ENCODE results near the gene PPP2R3B. TPM values are rescaled to one million over a fixed set of nuclear protein-coding genes. Genes with fewer than 3 reads are reported as not detected.

The PPP2R3B gene
- total and polyA plus RNA-seq, 11 donors: 60.9 to 186 (median 113) TPM

- Histone ChIP-seq H3K27me3 (peaks cover 0 to 4% (median 0%) of the 10 kb centered on the region in 9 donors), H3K36me3 (no peaks in the 10 kb centered on the region), H3K9me3 (no peaks in the 10 kb centered on the region), H3K27ac (peak overlapping the region; percentile 32 to 93 (median 83)), H3K4me3 (peak overlapping the region in 11 of 12 donors; percentile 15 to 52 (median 45)), H3K4me1 (peaks cover 0 to 16% (median 0%) of the 10 kb centered on the region in 12 donors)
- intact Hi-C loops (cut with DNase I): loop anchor here in 2 of 10 donors (1.0 to 5.0 kb wide), 4 partner anchors 26 to 95 kb away; partner anchors contain the start of genes GTPBP6 (in 1 of the 2) and PPP2R3B (in 1 of the 2)
- DNase-seq: peak; percentile 63 to 87 (median 73)
- ATAC-seq: peak; percentile 86 to 94 (median 91)
- TF ChIP-seq POLR2A (IDR thresholded peaks at IDR 0.05): no peak
- TF ChIP-seq, protein P1, sequence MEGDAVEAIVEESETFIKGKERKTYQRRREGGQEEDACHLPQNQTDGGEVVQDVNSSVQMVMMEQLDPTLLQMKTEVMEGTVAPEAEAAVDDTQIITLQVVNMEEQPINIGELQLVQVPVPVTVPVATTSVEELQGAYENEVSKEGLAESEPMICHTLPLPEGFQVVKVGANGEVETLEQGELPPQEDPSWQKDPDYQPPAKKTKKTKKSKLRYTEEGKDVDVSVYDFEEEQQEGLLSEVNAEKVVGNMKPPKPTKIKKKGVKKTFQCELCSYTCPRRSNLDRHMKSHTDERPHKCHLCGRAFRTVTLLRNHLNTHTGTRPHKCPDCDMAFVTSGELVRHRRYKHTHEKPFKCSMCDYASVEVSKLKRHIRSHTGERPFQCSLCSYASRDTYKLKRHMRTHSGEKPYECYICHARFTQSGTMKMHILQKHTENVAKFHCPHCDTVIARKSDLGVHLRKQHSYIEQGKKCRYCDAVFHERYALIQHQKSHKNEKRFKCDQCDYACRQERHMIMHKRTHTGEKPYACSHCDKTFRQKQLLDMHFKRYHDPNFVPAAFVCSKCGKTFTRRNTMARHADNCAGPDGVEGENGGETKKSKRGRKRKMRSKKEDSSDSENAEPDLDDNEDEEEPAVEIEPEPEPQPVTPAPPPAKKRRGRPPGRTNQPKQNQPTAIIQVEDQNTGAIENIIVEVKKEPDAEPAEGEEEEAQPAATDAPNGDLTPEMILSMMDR (IDR thresholded peaks at IDR 0.05): peak in 7 of 12 donors; percentile 11 to 48 (median 36)
- WGBS, 4 donors: 4 to 6% (median 6%) methylated on average over 22 to 47 of the region's 47 CpGs
Observed at GRCh38 chrX:413322-414201, 26.9 kb upstream of the PPP2R3B start.

DNA sequence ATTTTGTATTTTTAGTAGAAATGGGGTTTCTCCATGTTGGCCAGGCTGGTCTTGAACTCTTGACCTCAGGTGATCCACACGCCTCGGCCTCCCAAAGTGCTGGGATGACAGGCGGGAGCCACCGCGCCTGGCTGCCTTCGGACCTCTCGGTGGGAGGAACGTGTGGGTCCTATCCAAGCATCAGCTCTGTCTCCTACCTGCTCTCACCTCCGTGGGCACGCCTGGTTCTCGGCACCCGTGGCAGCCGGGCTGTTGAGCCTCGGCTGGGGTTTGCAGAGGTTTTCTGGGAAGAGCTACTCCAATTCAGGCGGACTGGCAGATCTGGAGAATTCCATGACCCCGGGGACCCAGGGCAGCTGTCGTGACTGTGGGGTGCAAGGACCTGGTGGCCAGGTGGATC, 23.6 kb upstream of the PPP2R3B start:
- Histone ChIP-seq H3K27ac (no peak overlapping the region), H3K4me3 (no peak overlapping the region), H3K4me1 (peaks cover 0 to 16% (median 0%) of the 10 kb centered on the region in 12 donors), H3K36me3 (no peaks in the 10 kb centered on the region), H3K27me3 (peaks cover 0 to 4% (median 0%) of the 10 kb centered on the region in 9 donors), H3K9me3 (no peaks in the 10 kb centered on the region)
- WGBS, 4 donors: 89 to 97% (median 94%) methylated on average over 10 to 17 of the region's 17 CpGs
- ATAC-seq (no peak), DNase-seq (peak in 1 of 5 donors; percentile 8)
- intact Hi-C loops (cut with DNase I): loop anchor here in 1 of 10 donors (5.0 kb wide), 1 partner anchor 38 kb away; no protein-coding TSS in a partner anchor
- TF ChIP-seq, protein P1 (IDR thresholded peaks at IDR 0.05): no peak
- no peak for TF ChIP-seq POLR2A (IDR thresholded peaks at IDR 0.05)

DNA sequence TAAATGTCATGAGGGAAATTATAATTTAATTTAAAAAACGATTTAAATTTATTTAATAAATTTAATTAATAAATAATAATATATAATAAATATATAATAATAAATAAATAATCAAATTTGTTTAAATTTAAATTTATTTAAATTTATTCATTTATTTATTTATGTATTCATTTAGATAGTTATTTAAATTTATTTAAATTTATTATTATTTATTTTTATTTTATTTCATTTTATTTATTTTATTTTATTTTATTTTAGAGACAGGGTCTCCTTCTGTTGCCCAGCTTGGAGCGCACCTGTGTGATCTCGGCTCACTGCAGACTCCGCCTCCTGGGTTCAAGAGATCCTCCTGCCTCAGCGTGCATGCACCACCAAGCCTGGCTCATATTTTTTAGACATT, 18.4 kb upstream of the PPP2R3B start:
- no peak for ATAC-seq
- TF ChIP-seq POLR2A (IDR thresholded peaks at IDR 0.05): no peak
- TF ChIP-seq, protein P1 (IDR thresholded peaks at IDR 0.05): no peak
- Histone ChIP-seq H3K4me3 (no peak overlapping the region), H3K27ac (no peak overlapping the region), H3K27me3 (no peaks in the 10 kb centered on the region), H3K4me1 (no peaks in the 10 kb centered on the region), H3K36me3 (no peaks in the 10 kb centered on the region), H3K9me3 (no peaks in the 10 kb centered on the region)
- WGBS, 4 donors: 91 to 95% (median 93%) methylated on average over 5 of the region's 5 CpGs
- intact Hi-C loops (cut with DNase I): no loop called here
- no peak for DNase-seq

DNA sequence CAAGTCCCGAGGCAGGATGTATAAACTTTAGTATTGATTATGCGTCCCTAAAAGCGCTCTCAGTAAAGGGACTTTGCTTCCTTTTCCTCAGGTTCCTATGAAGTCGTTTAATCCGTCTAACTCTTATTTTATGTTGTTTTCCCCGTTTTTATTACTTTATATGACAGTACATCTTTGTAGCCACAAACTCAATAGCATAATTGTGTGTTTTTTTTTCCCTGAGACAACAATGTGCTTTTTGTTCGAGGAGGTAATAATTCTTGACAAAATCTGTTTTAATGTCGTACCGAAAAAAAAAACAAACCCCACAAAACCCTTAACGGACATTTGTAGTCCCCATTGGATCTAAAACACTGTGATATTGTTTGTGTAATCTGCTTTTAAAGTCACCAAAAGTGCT, 17.9 kb upstream of the PPP2R3B start:
- WGBS, 4 donors: 87 to 89% (median 88%) methylated on average over 10 of the region's 10 CpGs
- no peak overlapping the region for H3K27ac ChIP-seq
- TF ChIP-seq, protein P1 (IDR thresholded peaks at IDR 0.05): no peak
- TF ChIP-seq POLR2A (IDR thresholded peaks at IDR 0.05): no peak
- H3K36me3 ChIP-seq: no peaks in the 10 kb centered on the region
- intact Hi-C loops (cut with DNase I): no loop called here
- no peak overlapping the region for H3K4me3 ChIP-seq
- ATAC-seq: no peak
- H3K9me3 ChIP-seq: no peaks in the 10 kb centered on the region
- H3K4me1 ChIP-seq: no peaks in the 10 kb centered on the region
- H3K27me3 ChIP-seq: no peaks in the 10 kb centered on the region
- DNase-seq: no peak

All from heart left ventricle (tissue), 16 donors.